NCI-H2196 treated with DMSO at 0.1 percent for 48 hours (cell line): Measurements from ENCODE around the gene LDB1.

Source experiments
- DNase-seq: peaks from one replicate; lab custom pipeline; 2025; ENCODE audit not compliant: unreplicated experiment; lab: John Stamatoyannopoulos, UW

Gene LDB1

DNA sequence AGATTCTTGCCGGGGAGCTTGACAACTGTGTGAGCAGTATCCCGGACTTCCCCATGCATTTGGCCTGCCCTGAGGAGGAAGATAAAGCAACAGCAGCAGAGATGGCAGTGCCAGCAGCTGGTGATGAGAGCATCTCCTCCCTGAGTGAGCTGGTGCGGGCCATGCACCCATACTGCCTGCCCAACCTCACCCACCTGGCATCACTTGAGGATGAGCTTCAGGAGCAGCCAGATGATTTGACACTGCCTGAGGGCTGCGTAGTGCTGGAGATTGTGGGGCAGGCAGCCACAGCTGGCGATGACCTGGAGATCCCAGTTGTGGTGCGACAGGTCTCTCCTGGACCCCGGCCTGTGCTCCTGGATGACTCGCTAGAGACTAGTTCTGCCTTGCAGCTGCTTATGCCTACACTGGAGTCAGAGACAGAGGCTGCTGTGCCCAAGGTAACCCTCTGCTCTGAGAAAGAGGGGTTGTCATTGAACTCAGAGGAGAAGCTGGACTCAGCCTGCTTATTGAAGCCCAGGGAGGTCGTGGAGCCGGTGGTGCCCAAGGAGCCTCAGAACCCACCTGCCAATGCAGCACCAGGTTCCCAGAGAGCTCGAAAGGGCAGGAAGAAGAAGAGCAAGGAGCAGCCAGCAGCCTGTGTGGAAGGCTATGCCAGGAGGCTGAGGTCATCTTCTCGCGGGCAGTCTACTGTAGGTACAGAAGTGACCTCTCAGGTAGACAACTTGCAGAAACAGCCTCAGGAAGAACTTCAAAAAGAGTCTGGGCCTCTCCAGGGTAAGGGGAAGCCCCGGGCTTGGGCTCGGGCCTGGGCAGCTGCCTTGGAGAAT lies 19.3 kb upstream of the LDB1 start:
- DNase-seq: no peak

DNA sequence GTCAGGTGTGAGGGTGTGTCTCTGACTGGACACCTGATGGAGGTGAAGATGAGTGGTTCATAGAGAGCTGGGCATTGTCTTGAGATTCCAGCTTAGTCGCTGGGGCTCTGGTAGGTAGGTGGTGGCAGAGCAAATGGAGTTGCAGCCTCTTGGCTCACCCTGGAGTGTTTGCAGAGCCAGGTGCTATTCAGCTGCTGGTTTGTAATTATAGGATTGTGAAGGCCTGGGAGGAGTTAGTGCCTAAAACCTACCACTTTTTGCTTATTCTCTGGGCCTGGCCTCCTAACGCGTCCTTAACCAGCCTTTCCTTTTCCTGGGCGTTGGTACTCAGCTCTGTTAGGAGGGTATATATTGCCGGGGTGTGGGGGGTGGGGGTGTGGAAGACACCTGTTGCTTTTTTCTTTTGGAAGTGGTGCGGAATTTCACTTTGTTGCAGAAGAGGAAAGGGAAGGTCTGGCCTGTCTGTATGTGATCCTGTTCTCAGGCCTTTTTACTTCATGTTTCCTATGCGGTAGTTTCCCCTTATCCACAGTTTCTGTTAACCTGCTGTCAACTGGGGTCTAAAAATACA lies 15.9 kb upstream of the LDB1 start:
- no peak for DNase-seq

DNA sequence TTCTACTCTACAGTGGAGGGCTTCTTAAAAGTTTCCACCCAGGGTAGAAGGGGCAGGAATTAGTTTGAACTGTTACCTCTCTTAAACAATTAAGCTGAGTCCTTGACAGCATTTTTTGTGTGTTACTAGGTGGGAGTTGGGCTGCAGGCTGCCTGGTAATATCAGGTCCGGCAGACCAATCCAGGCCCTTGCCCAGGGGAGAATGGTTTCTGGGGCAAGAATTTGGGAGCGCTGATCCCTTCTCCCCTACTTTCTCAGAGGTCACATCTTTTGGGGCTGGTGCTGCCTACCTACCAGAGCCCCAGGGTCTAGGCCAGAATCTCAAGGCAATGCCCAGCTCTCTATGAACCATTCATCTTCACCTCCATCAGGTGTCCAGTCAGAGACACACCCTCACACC lies 14.2 kb upstream of the LDB1 start:
- DNase-seq: no peak

DNA sequence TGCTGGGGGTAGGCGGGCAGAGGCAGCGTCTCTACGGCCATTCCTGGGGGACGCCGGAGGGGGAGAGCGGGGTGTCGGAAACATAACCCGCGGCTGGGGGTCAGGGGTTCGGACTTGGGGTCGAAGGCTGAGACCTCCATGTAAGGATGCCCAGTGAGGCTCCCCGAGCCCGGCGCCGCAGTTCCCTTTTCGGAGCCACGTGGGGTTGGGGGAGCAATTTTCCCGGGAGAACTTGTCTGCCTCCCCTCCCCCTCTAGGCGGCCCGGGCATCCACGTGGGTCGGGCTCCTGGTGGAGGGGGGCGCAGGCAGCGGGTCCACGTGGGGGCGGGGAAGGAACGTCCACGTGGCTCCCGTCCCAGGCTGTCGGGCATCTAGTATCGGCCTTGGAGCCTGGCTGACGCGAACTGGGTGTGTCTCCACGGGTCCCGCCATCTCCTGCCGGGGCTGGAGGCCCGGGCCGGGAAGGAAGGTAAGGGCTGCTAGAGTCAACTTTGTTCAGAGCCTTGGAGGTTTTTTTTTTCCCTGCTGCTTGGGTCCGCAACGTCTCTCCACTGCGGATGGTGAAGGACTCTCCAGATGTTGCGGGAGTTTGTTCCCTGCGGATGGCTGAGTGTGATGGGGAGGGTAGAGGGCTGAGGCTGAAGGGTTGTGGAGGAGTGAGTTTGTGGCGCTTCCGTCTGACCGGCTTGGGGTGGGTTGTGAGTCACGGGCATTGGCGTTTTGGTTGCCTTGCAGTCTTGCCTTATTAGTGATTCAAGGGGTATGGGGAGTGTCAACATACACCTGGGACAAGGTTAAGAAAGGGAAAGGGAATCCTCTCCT lies 13.4 kb upstream of the LDB1 start:
- no peak for DNase-seq

DNA sequence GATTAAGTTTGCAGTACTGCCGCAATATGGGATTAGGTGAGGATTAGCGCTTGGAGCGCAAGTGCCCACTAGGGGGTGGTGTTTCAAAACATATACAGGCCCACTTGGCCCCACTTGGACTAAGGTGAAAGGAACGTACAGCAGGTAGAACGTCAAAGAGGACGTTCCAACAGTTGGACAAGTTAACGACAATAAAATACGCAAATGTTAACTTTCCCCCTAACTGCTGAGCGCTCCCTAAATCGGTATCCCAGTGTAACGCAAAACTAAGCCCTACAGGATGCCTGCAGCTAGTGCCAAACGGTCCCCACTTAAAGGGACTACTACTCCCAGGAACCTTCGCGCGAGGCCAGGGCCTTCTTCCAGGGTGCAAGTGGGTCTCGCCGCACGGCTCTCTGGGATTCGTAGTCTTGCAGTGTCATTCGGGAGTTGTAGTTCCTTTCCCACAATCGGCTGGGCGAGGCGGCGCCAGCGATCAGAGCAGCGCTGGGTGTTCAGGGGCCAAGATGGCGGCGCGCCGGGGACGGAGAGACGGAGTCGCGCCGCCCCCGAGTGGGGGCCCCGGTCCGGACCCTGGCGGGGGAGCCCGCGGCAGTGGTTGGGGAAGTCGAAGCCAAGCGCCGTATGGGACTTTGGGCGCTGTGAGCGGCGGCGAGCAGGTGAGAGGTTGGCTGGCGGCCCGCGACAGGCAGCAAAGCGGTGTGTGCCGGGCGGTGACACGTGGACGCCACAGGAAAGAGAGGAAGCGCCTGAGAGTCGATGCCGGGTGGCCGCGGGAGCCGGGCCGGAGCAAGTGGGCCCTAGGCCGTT lies 12.6 kb upstream of the LDB1 start, which contains the start of gene PPRC1:
Gene PPRC1, plus strand, starts transcription at position 478 of the 810 bp plus-strand sequence. Its CDS starts 29 bp downstream, at position 507.
- DNase-seq: peak; percentile 83

DNA sequence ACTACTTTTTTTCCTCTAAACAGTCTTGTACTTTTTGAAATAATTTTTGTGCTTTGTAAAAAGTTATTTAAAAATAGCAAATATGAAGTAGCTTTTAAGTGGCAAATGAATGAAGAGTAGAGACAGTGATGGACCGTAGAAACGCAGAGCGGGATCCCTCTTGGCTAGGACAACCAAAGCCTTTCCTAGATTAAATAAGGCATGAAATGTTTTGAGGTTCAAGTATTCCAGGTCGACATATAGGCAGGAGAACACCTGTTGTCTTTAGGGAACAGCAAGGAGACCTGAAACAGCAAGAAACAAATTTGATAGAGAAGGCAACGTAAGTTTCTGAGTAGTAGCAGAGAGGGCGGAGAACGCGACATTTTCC lies 12.0 kb upstream of the LDB1 start:
- no peak for DNase-seq

DNA sequence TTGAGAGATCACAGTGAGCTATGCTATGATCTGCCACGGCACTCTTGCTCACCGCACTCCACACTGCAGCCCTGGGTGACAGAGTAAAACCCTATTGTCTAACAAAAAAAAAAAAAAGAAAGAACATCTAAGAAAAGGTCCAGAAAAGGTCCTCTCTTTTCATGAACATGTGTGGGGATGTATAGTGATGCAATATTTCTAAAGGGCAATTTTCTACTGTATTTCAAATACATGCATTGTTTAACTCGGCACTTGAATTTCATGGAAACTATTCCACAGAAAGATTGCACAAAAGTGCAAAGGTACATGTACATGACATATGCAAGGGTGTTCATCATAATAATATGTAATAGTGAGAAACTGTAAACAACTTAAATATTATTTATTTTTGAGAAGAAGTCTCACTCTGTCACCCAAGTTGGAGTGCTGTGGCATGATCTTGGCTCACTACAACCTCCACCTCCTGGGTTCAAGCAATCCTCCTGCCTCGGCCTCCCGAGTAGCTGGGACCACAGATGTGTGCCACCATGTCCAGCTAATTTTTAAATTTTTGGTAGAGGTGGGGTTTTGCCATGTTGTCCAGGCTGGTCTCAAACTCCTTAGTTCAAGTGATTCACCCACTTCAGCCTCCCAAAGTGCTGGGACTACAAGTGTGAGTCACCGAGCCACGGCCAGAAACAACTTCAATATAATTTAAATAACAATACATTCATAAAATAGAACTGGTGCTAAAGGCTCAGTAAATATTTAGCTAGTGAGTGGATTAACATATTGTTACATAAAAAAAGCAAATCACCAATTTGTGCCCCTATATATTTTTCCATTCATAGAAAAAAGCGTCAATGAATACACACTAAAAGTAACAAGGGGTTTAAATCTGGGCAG lies 11.4 kb upstream of the LDB1 start:
- DNase-seq: no peak

DNA sequence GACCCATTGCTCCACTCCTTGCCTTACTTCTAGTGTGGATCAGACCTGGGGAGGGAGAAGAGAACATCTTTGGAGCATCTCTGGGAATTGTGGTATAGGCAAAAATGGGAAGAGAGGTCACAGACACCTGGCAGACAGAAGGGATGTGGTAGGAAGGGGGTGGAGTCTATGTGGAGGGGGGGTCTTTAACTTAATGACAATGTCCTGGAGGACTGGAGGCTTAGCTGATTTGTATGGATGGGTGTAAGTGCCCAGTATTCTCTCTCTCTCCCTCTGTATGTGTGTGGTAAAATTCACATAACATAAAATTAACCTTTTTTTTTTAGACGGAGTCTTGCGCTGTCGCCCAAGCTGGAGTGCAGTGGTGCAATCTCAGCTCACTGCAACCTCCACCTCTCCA lies 3.1 kb upstream of the LDB1 start:
- DNase-seq: no peak

DNA sequence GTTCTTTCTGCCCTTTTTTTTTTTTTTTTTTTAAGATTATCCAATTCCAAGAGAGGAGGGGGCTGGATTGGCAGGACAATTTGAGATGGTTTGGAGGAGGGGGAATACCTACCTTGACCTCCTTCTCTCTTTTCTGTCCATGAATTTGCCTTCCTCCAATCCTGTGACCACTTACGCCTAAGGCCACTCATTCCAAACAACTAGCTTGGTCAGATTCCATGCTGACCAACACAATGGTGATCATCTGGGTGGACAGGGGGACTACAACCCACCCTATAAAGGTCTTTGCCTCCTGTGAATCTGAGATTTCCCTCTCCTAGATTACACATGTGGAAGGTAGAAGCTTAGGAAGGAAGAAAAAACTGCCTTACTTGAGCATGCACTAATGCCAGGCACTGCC lies 2.3 kb upstream of the LDB1 start:
- DNase-seq: no peak

DNA sequence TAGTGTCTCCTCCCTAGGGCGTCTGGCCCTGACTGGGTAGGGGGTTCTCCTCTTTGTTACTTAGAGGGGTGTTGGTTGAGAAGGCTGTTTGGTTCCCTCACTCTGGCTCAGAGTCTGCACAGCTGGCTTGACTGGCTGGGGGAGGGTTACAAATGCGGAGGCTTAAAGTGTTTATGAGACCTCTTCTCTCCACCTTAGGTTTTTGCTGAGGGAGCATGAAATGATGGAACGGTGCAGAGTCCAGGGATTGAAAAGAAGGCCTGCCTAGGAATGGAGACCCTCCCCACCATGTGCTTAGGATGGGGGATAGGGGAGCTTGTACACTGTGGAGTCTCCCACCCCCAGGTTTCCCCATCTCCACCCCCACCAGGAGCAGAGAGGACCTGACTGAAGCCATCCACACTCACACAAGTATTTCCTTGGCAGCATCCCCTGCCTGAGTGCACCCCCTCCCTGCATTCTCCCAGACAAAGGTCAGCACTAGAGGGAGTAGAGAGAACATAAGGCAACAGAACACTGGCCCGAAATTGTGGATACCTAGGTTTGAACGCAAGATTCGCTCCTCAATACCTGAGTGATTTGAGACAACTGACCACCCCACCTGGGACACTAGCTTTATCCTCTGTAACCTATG lies 1.7 kb upstream of the LDB1 start:
- no peak for DNase-seq

DNA sequence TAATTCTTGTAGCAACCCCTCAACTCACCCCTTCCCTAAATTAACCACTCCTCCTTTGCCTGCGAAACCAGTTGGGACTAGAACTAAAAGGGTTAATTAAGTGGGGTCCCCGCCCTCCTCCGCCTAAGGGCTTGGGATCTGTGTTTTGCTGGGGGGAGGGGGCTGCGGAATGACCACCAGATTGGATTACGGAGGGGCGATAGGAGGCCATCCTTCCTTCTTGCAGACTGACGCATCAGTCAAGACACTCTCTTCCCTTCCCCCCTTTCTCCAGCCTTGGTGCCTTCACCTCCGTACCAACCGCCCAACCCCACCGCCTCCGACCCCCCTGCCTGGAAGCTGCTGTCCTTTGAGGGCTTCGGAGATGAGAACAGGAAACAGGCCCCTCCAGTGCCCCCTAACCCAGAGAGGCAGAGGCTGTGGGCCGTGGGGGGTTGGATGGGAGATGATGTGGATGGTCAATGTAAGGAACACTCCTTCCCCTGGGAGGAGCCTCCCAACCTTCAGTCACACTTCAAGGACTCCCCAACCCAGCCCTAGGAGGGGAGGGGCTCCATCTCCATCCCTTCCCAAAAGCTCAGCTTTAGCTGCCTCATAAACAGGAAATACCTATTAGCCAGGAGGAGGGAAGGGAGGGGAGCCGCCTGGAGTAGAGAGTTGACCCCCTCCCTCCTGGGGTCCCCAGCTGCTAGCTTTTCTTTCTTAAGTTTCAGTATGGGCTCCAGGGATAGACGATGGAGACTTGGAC lies 997 bp upstream of the LDB1 start:
- DNase-seq: no peak

DNA sequence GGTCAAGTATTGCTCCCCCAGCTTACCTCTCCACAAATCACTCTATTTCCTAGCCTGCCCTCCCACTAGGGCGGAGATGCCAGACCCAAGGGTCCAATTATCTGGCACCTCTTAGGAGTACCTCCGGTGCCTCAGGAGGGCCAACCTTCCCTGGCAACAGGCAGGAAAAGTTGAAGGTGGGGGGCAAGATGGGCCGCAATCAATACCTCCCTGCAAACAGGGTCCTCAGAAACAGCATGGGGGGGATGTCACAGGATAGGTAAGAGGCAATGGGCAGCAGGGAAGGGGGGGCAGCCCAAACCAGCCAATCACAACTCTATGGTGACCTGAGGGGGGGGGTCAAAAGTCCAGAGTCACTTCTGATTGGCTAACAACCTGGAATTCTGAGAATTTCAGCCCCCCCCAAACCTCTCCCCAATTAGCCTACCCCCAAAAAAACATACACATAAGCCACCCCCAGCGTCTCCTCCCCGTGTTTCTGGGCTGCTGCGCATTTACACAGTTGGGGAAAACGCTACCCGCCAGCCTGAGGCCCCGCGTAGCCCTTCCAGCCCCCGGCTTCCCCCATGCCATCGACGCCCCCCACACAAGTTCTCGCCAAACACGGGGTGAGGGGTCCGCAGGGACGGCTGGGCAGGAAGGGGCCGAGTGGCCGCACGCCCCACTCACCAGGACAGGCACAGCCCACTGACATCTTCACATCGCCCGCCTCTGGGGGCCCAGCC lies 589 bp downstream of the LDB1 start:
- no peak for DNase-seq

DNA sequence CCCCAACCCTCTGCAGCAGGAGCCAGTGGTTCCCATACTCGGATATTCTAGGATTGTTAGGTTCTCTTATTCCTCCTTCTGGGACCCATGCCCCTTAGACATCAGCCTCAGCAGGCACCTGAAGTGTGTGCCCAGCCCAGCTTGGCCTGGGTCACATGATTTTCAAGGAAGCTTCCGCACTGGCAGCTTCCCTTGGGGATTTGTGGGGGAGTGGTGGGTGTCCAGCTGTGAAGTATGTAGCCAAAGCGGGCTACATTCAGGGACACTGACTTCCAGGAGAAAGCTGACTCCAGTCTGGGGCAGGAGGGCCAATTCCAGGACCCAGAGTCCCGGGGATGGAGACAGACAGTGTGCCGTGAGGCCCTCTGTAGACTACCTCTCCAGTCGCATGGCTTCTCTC lies 1.3 kb downstream of the LDB1 start:
- DNase-seq: no peak

DNA sequence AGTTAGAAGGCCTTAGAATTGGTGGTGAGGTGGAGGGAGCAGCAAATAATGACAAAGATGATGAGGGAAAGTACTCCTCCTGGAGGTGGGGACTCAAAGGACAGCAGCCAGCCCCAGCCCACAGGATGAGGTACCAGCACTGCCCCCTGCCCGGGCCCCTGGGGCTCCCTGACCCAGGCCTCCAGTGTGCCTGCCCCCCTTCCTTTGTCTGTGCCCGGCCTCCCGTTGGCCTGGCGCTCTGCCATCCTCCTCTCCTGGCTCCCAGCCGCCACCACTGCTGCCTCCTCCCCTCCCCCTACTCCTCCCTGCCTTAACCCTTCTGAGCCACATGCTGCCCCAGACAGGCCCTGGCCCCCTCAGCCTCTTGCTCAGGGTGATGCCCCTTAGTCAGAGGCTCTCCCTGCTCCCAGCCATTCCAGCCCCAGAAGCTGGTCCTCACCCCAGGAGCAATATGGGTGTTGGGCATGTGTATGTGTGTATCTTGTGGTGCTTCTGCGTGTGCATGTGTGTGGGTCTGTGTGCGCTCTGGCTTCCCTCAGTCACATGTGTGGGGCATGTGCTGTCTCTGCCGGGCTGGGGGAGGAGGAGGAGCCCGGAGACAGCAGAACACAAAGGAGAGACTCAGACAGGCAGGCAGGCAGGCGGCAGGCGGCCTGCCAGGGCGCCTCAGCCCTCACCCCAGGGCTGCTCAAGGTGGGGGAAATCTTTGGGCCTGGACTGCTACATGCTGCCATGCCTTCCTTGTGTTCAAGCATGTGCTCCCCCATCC lies 2.6 kb downstream of the LDB1 start:
- DNase-seq: peak; percentile 63

DNA sequence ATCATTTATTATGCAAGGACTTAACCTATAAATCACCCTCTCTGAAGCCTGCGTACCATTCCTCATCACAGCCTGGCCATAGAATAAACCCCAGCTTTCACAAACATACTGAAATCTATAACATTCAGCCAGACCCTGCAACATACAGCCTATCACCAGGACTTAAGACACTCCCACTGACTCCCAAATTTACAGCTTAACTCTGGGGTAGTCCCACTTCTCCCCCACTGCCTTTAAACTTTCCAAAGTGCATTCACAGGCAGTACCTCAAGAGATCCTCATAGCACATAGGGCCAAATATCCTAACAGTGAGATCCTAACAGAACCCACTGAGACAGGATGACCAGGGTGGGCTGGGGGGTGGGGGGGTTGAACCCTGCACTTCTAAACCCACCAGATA lies 3.5 kb downstream of the LDB1 start:
- DNase-seq: no peak

DNA sequence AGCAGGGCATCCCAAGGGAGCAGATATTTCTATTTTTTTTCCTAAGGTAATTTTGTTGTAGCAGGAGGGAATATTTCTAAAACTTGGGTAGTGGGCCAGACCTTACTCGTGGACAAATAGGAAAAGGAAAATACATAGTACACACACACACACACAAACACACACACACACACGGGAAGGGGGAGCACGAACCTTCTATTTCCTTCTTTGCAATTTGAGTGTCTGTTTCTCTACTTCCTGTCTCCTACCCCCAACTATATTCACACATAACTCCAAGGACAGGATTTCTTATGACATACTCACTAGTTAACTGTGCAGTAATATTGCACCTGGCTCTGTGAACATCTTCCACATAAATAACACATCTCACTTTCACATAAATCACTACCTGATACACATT lies 4.4 kb downstream of the LDB1 start:
- DNase-seq: no peak

DNA sequence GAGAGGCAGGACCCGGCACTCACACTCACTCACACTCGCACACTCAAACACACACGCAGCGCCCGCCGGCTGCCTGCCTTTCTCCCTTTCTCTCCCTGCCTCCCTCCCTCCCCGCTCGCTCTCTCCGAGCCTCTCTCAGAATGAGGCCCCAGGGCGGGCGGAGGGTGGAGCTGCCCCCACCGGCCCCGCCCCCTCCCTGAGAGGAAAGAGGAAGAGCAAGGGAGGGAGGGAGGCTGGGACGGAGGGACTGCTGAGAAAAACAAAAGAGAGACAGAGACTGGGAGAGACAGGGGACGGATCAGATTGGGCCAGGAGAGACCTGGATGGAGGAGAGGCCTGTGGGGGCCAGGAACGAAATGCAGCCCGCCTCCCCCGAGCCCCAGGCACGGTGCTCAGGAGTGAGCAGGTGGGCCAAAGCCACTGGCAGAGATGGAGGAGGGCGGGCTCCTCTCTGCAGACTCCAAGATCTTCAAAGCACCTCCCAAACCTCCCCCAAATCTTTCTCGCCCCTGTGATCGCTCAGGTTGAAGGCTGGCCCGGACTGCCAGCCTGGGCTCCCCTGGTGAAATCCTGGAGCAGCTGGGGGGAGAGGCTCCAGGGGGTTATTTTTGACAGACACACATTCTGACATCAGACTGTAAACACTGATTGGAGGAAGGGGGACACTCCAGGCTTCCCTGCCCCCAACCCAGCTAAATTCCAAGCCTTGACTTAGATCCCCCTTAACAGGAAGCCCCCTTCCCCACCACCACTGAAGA lies 5.1 kb downstream of the LDB1 start:
- peak; percentile 37 for DNase-seq
